ENCODE measurements around the gene TSPAN13.

- TF ChIP-seq ZFX (IDR thresholded peaks at IDR 0.05; ENCODE audit: borderline replicate concordance): no peak
- no peak for TF ChIP-seq CTCF (IDR thresholded peaks at IDR 0.05)
Observed at GRCh38 chr7:16791905-16792698, 38.5 kb downstream of the TSPAN13 start.
